Mesendoderm (in vitro differentiated cells): ENCODE measurements around the gene HECA.
A peak's percentile ranks its signal among the peaks of the same experiment; 100 is the strongest.

ENCODE experiments used
- DNase-seq: peaks from one replicate; pipeline ENCODE4 v3.0.0; 2013
- H2AK5ac ChIP-seq: 2 replicates; pipeline ENCODE4 v1.6.1; 2013; ENCODE audit warnings: low read length, inconsistent platforms
- H2BK120ac ChIP-seq: 2 replicates; pipeline ENCODE4 v1.6.1; 2013; ENCODE audit warnings: low read depth, mild to moderate bottlenecking, low read length, moderate library complexity, mixed read lengths
- H2BK15ac ChIP-seq: replicated peaks from 2 replicates; pipeline ENCODE4 v1.6.1; 2013; ENCODE audit warnings: low read depth, mild to moderate bottlenecking, moderate library complexity
- H2BK5ac ChIP-seq: 2 replicates; pipeline ENCODE4 v1.6.1; 2013; ENCODE audit warnings: low read length, inconsistent platforms
- H3K18ac ChIP-seq: 2 replicates; pipeline ENCODE4 v1.6.1; 2013; ENCODE audit warnings: mild to moderate bottlenecking, low read length, mixed read lengths
- H3K23ac ChIP-seq: one replicate; pipeline ENCODE4 v1.6.1; 2013; ENCODE audit warnings: low read length
- H3K27ac ChIP-seq: 2 replicates; pipeline ENCODE4 v1.5.1; 2013; ENCODE audit warnings: low read depth, mild to moderate bottlenecking, inconsistent platforms, low read length, moderate library complexity
- H3K27me3 ChIP-seq: 2 replicates; pipeline ENCODE4 v1.6.1; 2013; ENCODE audit warnings: low read length, control low read depth, mild to moderate bottlenecking, inconsistent platforms; ENCODE audit not compliant: insufficient read depth, poor library complexity
- H3K36me3 ChIP-seq: 2 replicates; pipeline ENCODE4 v1.6.1; 2013; ENCODE audit warnings: low read length, inconsistent platforms; ENCODE audit not compliant: control insufficient read depth, insufficient read depth
- H3K4ac ChIP-seq: one replicate; pipeline ENCODE4 v1.6.1; 2013; ENCODE audit warnings: low read depth, mild to moderate bottlenecking, low read length, moderate library complexity
- H3K4me1 ChIP-seq: 2 replicates; pipeline ENCODE4 v1.6.1; 2013; ENCODE audit warnings: low read depth, low read length, inconsistent platforms; ENCODE audit not compliant: control insufficient read depth
- H3K4me2 ChIP-seq: 2 replicates; pipeline ENCODE4 v1.6.1; 2013; ENCODE audit warnings: low read length
- H3K4me3 ChIP-seq: 2 replicates; pipeline ENCODE4 v1.5.1; 2013; ENCODE audit warnings: mild to moderate bottlenecking, low read length
- H3K56ac ChIP-seq: one replicate; pipeline ENCODE4 v1.6.1; 2013; ENCODE audit warnings: low read length
- H3K79me1 ChIP-seq: 2 replicates; pipeline ENCODE4 v1.6.1; 2013; ENCODE audit warnings: low read length, inconsistent platforms
- H3K79me2 ChIP-seq: 2 replicates; pipeline ENCODE4 v1.6.1; 2013; ENCODE audit warnings: mild to moderate bottlenecking, low read length; ENCODE audit not compliant: control insufficient read depth, insufficient read depth
- H3K9ac ChIP-seq: 2 replicates; pipeline ENCODE4 v1.6.1; 2013; ENCODE audit warnings: low read length, inconsistent platforms
- H4K5ac ChIP-seq: one replicate; pipeline ENCODE4 v1.6.1; 2013; ENCODE audit warnings: low read length
- H4K8ac ChIP-seq: one replicate; pipeline ENCODE4 v1.6.1; 2013; ENCODE audit warnings: low read depth, mild to moderate bottlenecking, control low read depth, low read length, moderate library complexity
- WGBS: extraction: QIAGEN DNeasy Blood & Tissue Kit; methylation state at CpG from one replicate; pipeline ENCODE4 v1.1.7; 2013; ENCODE audit warnings: low lambda C conversion rate, missing lambda C conversion rate; ENCODE audit not compliant: insufficient coverage; ENCODE audit errors: extremely low coverage; 5-methylcytosine and 5-hydroxymethylcytosine counted together

HECA gene

GRCh38 chr6:139165324-139165723 lies 30.4 kb downstream of the HECA start:
- Histone ChIP-seq H3K4me1 (no peaks in the 10 kb centered on the region), H3K27ac (no peak overlapping the region), H3K18ac (no peak overlapping the region), H2BK5ac (no peak overlapping the region), H3K56ac (no peak overlapping the region), H4K8ac (no peak overlapping the region), H3K4ac (no peak overlapping the region), H3K23ac (no peak overlapping the region), H4K5ac (no peak overlapping the region), H3K4me3 (no peak overlapping the region), H3K4me2 (no peak overlapping the region), H3K79me2 (peaks cover 3% of the 10 kb centered on the region), H3K36me3 (no peaks in the 10 kb centered on the region), H3K9ac (no peak overlapping the region), H2BK120ac (no peak overlapping the region), H2AK5ac (no peak overlapping the region), H3K27me3 (no peaks in the 10 kb centered on the region), H2BK15ac (no peak overlapping the region), H3K79me1 (peaks cover 5% of the 10 kb centered on the region)
- WGBS: no CpG with 5 or more reads among the region's 2 CpGs
- no peak for DNase-seq

- no peak overlapping the region for H3K56ac ChIP-seq
- no peak for DNase-seq
- H3K23ac ChIP-seq: no peak overlapping the region
- WGBS: no CpG with 5 or more reads among the region's 35 CpGs
- H3K27me3 ChIP-seq: no peaks in the 10 kb centered on the region
- no peak overlapping the region for H3K4me2 ChIP-seq
- H2BK15ac ChIP-seq: no peak overlapping the region
- no peak overlapping the region for H3K27ac ChIP-seq
- H4K8ac ChIP-seq: no peak overlapping the region
- H3K79me1 ChIP-seq: peaks cover 5% of the 10 kb centered on the region
- no peak overlapping the region for H3K18ac ChIP-seq
- no peak overlapping the region for H3K9ac ChIP-seq
- no peak overlapping the region for H3K4me3 ChIP-seq
- H4K5ac ChIP-seq: no peak overlapping the region
- no peak overlapping the region for H2BK5ac ChIP-seq
- no peaks in the 10 kb centered on the region for H3K79me2 ChIP-seq
- H3K4me1 ChIP-seq: no peaks in the 10 kb centered on the region
- H2BK120ac ChIP-seq: no peak overlapping the region
- no peaks in the 10 kb centered on the region for H3K36me3 ChIP-seq
- no peak overlapping the region for H2AK5ac ChIP-seq
- H3K4ac ChIP-seq: no peak overlapping the region
These were observed 31.5 kb downstream of the HECA start for GRCh38 chr6:139166238-139166955.

GRCh38 chr6:139166956-139167313 lies 32.1 kb downstream of the HECA start:
- Histone ChIP-seq H3K9ac (no peak overlapping the region), H3K4me2 (no peak overlapping the region), H2BK120ac (no peak overlapping the region), H3K56ac (no peak overlapping the region), H3K27me3 (no peaks in the 10 kb centered on the region), H3K4me1 (no peaks in the 10 kb centered on the region), H3K4me3 (no peak overlapping the region), H3K27ac (no peak overlapping the region), H3K36me3 (no peaks in the 10 kb centered on the region), H3K23ac (no peak overlapping the region), H3K18ac (no peak overlapping the region), H2AK5ac (no peak overlapping the region), H3K79me2 (no peaks in the 10 kb centered on the region), H2BK15ac (no peak overlapping the region), H3K79me1 (peaks cover 5% of the 10 kb centered on the region), H2BK5ac (no peak overlapping the region), H4K8ac (no peak overlapping the region), H3K4ac (no peak overlapping the region), H4K5ac (no peak overlapping the region)
- no CpG with 5 or more reads among the region's 20 CpGs for WGBS
- DNase-seq: no peak

GRCh38 chr6:139172151-139172550 lies 37.3 kb downstream of the HECA start:
- Histone ChIP-seq H4K8ac (no peak overlapping the region), H3K27ac (no peak overlapping the region), H3K4me3 (no peak overlapping the region), H3K4ac (no peak overlapping the region), H3K4me1 (no peaks in the 10 kb centered on the region), H2BK15ac (no peak overlapping the region), H3K27me3 (no peaks in the 10 kb centered on the region), H2AK5ac (no peak overlapping the region), H3K18ac (no peak overlapping the region), H3K79me1 (no peaks in the 10 kb centered on the region), H3K23ac (no peak overlapping the region), H3K36me3 (no peaks in the 10 kb centered on the region), H2BK120ac (no peak overlapping the region), H3K4me2 (no peak overlapping the region), H2BK5ac (no peak overlapping the region), H3K79me2 (no peaks in the 10 kb centered on the region), H4K5ac (no peak overlapping the region), H3K9ac (no peak overlapping the region), H3K56ac (no peak overlapping the region)
- no peak for DNase-seq
- no CpG with 5 or more reads among the region's 4 CpGs for WGBS

- Histone ChIP-seq H3K4me3 (no peak overlapping the region), H3K23ac (no peak overlapping the region), H2BK15ac (no peak overlapping the region), H3K79me1 (no peaks in the 10 kb centered on the region), H2AK5ac (no peak overlapping the region), H2BK120ac (no peak overlapping the region), H3K4me1 (no peaks in the 10 kb centered on the region), H3K18ac (no peak overlapping the region), H3K4me2 (no peak overlapping the region), H3K27me3 (no peaks in the 10 kb centered on the region), H3K4ac (no peak overlapping the region), H2BK5ac (no peak overlapping the region), H3K56ac (no peak overlapping the region), H4K5ac (no peak overlapping the region), H3K79me2 (no peaks in the 10 kb centered on the region), H3K9ac (no peak overlapping the region), H3K36me3 (no peaks in the 10 kb centered on the region), H3K27ac (no peak overlapping the region), H4K8ac (no peak overlapping the region)
- no peak for DNase-seq
- no CpG with 5 or more reads among the region's 6 CpGs for WGBS
These were observed 37.7 kb downstream of the HECA start for GRCh38 chr6:139172567-139172966.

- H3K36me3 ChIP-seq: no peaks in the 10 kb centered on the region
- no peak overlapping the region for H3K27ac ChIP-seq
- no peak overlapping the region for H2AK5ac ChIP-seq
- no peak overlapping the region for H3K4ac ChIP-seq
- no peak overlapping the region for H3K9ac ChIP-seq
- no peak overlapping the region for H3K23ac ChIP-seq
- H3K56ac ChIP-seq: no peak overlapping the region
- peak; percentile 28 for DNase-seq
- no peak overlapping the region for H3K4me3 ChIP-seq
- H2BK15ac ChIP-seq: no peak overlapping the region
- no peaks in the 10 kb centered on the region for H3K27me3 ChIP-seq
- no peak overlapping the region for H4K5ac ChIP-seq
- WGBS: no CpG with 5 or more reads among the region's 2 CpGs
- no peaks in the 10 kb centered on the region for H3K79me1 ChIP-seq
- H2BK120ac ChIP-seq: no peak overlapping the region
- H3K79me2 ChIP-seq: no peaks in the 10 kb centered on the region
- no peaks in the 10 kb centered on the region for H3K4me1 ChIP-seq
- no peak overlapping the region for H4K8ac ChIP-seq
- no peak overlapping the region for H3K4me2 ChIP-seq
- H2BK5ac ChIP-seq: no peak overlapping the region
- H3K18ac ChIP-seq: no peak overlapping the region
These were observed 38.3 kb downstream of the HECA start for GRCh38 chr6:139173172-139173571.
